Measurements from ENCODE around the gene GRAMD1B. TPM values are rescaled to one million over a fixed set of nuclear protein-coding genes. Genes with fewer than 3 reads are reported as not detected.
A peak's percentile ranks its signal among the peaks of the same experiment; 100 is the strongest.

Gene GRAMD1B
- total and polyA plus RNA-seq, 5 experiments from 2014 or later = 0.76 to 10.7 (median 1.3) TPM

- Mint-ChIP-seq H3K9me3 (peaks cover 0 to 2% (median 0%) of the 10 kb centered on the region in 9 donors), H3K27me3 (no peaks in the 10 kb centered on the region), H3K27ac (no peak overlapping the region), H3K4me3 (no peak overlapping the region), H3K4me1 (peaks cover 4 to 31% (median 10%) of the 10 kb centered on the region in 4 donors), H3K36me3 (no peaks in the 10 kb centered on the region)
- POLR2A ChIA-PET = no interaction called here
- no peak for DNase-seq
- no peak for ATAC-seq
Measured at GRCh38 chr11:123437236-123437979, 7.3 kb downstream of the GRAMD1B start.

- H3K27ac Mint-ChIP-seq = peak overlapping the region in 1 of 10 donors; percentile 71
- ATAC-seq (no peak), DNase-seq (no peak)
- peaks cover 2 to 29% (median 9%) of the 10 kb centered on the region in 4 donors for H3K4me1 Mint-ChIP-seq
- no peaks in the 10 kb centered on the region for H3K36me3 Mint-ChIP-seq
- H3K4me3 Mint-ChIP-seq = no peak overlapping the region
- POLR2A ChIA-PET = no interaction called here
- H3K27me3 Mint-ChIP-seq = no peaks in the 10 kb centered on the region
- H3K9me3 Mint-ChIP-seq = peaks cover 0 to 2% (median 0%) of the 10 kb centered on the region in 9 donors
Measured at GRCh38 chr11:123438131-123438627, 8.1 kb downstream of the GRAMD1B start.

DNA sequence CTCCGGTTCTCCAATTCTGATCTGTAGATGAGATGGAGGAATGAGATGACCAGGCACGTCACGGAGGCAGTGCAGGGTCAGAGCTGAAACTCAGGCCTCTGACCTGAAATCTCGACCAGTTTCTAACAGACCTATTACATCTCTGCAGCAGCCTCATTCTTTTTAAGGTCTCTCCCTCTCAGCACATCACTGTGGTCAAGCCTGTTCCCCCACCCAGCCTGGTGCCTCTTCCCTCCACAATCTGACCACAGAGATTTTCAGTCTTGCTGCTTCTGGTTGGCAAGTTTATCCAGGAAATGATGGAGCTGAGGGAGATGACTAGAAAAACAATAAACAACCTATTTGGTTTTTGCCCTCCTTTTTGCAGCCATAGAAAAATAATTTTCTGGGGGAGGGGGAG lies 9.5 kb downstream of the GRAMD1B start:
- Mint-ChIP-seq H3K27me3 (no peaks in the 10 kb centered on the region), H3K27ac (peak overlapping the region in 1 of 10 donors; percentile 67), H3K4me1 (peaks cover 0 to 29% (median 9%) of the 10 kb centered on the region in 4 donors), H3K36me3 (no peaks in the 10 kb centered on the region), H3K4me3 (no peak overlapping the region), H3K9me3 (peaks cover 0 to 2% (median 0%) of the 10 kb centered on the region in 9 donors)
- DNase-seq (no peak), ATAC-seq (no peak)
- POLR2A ChIA-PET = interaction anchor here (1.1 kb wide), 1 partner anchor 9 kb away, joined by 3 read pairs; no protein-coding TSS in a partner anchor

DNA sequence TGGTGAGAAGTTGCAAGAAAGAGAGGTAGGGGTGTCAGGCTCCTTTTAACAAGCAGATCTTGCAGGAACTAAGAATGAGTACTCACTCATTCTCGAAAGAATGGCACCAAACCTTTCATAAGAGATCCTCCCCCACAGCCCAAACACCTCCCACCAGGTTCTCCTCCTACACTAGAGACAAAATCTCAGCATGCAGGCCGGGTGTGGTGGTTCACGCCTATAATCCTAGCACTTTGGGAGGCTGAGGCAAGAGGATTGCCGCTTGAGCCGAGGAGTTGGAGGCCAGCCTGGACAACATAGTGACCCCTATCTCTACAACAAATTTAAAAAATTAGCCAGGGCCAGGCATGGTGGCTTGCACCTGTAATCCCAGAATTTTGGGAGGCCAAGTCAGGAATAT lies 11.1 kb downstream of the GRAMD1B start:
- Mint-ChIP-seq H3K27ac (no peak overlapping the region), H3K4me1 (peaks cover 0 to 25% (median 9%) of the 10 kb centered on the region in 4 donors), H3K36me3 (no peaks in the 10 kb centered on the region), H3K9me3 (peaks cover 0 to 2% (median 0%) of the 10 kb centered on the region in 9 donors), H3K4me3 (no peak overlapping the region), H3K27me3 (no peaks in the 10 kb centered on the region)
- ATAC-seq (no peak), DNase-seq (no peak)
- POLR2A ChIA-PET = no interaction called here

DNA sequence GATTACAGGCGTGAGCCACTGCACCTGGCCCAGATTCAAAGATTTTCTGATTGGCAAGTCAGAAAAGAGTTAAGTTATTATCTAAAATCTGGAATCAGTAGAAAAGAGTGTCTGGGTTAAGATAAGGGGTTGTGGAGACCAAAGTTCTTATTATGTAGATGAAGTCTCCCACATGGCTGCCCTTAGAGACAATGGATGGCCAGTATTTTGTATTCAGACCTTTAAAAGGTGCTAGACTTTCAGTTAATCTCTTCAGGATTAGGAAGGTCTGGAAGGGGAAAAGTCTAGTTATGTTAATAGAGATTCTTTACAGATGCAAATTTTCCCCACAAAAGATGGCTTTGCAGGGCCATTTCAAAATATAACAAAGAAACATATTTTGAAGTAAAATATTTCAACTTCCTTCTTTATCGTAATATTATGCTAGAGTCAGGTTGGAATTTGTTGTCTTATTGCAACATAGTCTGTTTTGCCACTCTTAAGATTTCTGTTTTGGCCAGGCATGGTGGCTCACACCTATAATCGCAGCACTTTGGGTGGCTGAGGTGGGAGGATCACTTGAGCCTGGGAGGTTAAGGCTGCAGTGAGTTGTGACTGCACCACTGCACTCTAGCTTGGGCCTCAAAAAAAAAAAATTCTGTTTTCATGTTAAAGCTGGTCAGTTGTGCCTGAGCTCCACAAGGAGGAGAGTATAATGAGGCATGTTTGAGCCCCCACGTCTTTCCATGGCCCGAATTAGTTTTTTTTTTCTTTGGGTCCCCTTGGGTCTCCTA lies 14.0 kb downstream of the GRAMD1B start:
- Mint-ChIP-seq H3K36me3 (peaks cover 0 to 2% (median 0%) of the 10 kb centered on the region in 3 donors), H3K27ac (peak overlapping the region in 1 of 10 donors; percentile 27), H3K27me3 (no peaks in the 10 kb centered on the region), H3K4me3 (no peak overlapping the region), H3K4me1 (peaks cover 0 to 10% (median 2%) of the 10 kb centered on the region in 4 donors), H3K9me3 (no peaks in the 10 kb centered on the region)
- POLR2A ChIA-PET = no interaction called here
- ATAC-seq (no peak), DNase-seq (no peak)

DNA sequence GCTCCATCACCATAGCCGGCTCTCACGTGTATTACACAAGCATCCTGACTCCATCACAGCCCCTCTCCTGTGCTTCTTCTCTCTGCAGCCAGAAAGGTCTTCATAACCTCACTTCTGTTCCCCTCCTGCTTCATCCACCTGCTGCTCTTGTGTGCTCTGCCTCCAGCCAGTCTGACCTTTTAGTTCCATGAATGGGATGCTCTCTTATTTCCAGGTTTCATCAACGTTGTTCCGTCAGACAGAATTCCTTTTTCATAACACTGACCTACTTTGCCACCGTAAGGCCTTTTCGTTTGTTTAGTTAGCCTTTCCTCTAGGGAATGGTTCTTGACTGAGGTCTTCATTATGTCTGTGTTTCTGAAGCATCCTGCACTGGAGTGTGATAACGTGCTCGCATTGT lies 18.8 kb downstream of the GRAMD1B start:
- no peak for ATAC-seq
- peaks cover 0 to 2% (median 0%) of the 10 kb centered on the region in 3 donors for H3K36me3 Mint-ChIP-seq
- H3K4me1 Mint-ChIP-seq = peaks cover 0 to 12% (median 1%) of the 10 kb centered on the region in 4 donors
- peak overlapping the region in 1 of 10 donors; percentile 21 for H3K27ac Mint-ChIP-seq
- no peak overlapping the region for H3K4me3 Mint-ChIP-seq
- no peak for DNase-seq
- POLR2A ChIA-PET = no interaction called here
- H3K27me3 Mint-ChIP-seq = no peaks in the 10 kb centered on the region
- no peaks in the 10 kb centered on the region for H3K9me3 Mint-ChIP-seq

- POLR2A ChIA-PET = no interaction called here
- no peak overlapping the region for H3K4me3 Mint-ChIP-seq
- H3K27me3 Mint-ChIP-seq = no peaks in the 10 kb centered on the region
- H3K36me3 Mint-ChIP-seq = peaks cover 0 to 2% (median 0%) of the 10 kb centered on the region in 3 donors
- no peak overlapping the region for H3K27ac Mint-ChIP-seq
- no peak for ATAC-seq
- H3K4me1 Mint-ChIP-seq = peaks cover 4 to 14% (median 6%) of the 10 kb centered on the region in 4 donors
- DNase-seq = no peak
- no peaks in the 10 kb centered on the region for H3K9me3 Mint-ChIP-seq
Measured at GRCh38 chr11:123449436-123449835, 19.4 kb downstream of the GRAMD1B start.

DNA sequence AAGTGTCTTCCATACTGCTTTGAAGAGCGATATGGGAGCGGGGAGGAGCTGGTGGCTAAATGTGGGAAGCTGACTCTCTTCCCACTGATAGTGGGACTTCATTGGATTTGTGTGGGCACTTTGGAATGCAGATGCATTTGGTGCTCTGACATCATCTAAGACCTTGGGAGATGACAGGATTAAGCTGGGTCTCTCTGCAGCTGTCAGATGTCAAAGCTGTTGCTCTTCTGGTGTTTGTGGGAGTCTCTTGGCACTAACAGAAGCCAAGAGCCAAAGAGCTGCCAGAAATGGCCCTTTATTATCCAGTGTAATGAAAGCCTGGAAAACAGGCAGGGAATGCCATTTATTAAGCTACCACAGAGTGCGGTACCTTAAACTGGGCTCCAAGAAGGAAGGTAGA lies 20.6 kb downstream of the GRAMD1B start:
- no peak for ATAC-seq
- Mint-ChIP-seq H3K9me3 (no peaks in the 10 kb centered on the region), H3K4me3 (no peak overlapping the region), H3K27ac (peak overlapping the region in 2 of 10 donors; percentile 38 to 40), H3K27me3 (no peaks in the 10 kb centered on the region), H3K4me1 (peaks cover 7 to 23% (median 11%) of the 10 kb centered on the region in 4 donors), H3K36me3 (peaks cover 0 to 2% (median 0%) of the 10 kb centered on the region in 3 donors)
- DNase-seq = no peak
- POLR2A ChIA-PET = no interaction called here

DNA sequence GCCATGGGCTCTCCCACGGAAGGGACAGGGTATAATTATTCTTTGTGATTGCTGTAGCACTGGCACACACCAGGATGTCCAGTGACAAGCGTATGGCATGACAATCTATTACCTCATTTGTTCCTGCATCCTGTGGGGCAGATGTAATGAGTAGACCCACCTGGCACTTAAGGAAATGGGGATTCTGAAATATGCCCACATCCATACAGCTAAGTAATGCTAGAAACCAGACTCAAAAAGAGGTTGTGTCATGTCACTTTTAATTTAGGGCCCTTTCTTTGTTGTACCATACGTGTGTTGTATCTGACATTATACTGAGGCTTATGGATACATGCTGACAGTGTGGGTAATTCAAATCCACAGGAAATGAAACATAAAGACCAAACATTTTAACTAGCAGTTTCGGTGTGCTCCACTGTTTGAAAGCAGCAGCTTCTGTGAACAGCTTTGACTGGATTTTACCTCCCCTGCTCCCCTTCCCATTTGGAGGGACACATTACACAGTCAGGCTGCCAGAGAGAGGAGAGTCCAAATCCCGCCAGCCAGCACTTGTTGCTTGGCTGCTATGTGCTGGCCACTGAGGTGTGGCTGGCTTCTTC lies 21.2 kb downstream of the GRAMD1B start:
- no peaks in the 10 kb centered on the region for H3K27me3 Mint-ChIP-seq
- no peak for DNase-seq
- POLR2A ChIA-PET = no interaction called here
- H3K36me3 Mint-ChIP-seq = peaks cover 0 to 2% (median 0%) of the 10 kb centered on the region in 3 donors
- H3K27ac Mint-ChIP-seq = no peak overlapping the region
- ATAC-seq = no peak
- H3K9me3 Mint-ChIP-seq = no peaks in the 10 kb centered on the region
- H3K4me1 Mint-ChIP-seq = peaks cover 8 to 30% (median 14%) of the 10 kb centered on the region in 4 donors
- no peak overlapping the region for H3K4me3 Mint-ChIP-seq

- peaks cover 11 to 45% (median 28%) of the 10 kb centered on the region in 4 donors for H3K4me1 Mint-ChIP-seq
- H3K9me3 Mint-ChIP-seq = no peaks in the 10 kb centered on the region
- no peak overlapping the region for H3K27ac Mint-ChIP-seq
- no peak for ATAC-seq
- H3K4me3 Mint-ChIP-seq = no peak overlapping the region
- no peak for DNase-seq
- POLR2A ChIA-PET = no interaction called here
- no peaks in the 10 kb centered on the region for H3K36me3 Mint-ChIP-seq
- no peaks in the 10 kb centered on the region for H3K27me3 Mint-ChIP-seq
Measured at GRCh38 chr11:123452794-123453193, 22.7 kb downstream of the GRAMD1B start.

DNA sequence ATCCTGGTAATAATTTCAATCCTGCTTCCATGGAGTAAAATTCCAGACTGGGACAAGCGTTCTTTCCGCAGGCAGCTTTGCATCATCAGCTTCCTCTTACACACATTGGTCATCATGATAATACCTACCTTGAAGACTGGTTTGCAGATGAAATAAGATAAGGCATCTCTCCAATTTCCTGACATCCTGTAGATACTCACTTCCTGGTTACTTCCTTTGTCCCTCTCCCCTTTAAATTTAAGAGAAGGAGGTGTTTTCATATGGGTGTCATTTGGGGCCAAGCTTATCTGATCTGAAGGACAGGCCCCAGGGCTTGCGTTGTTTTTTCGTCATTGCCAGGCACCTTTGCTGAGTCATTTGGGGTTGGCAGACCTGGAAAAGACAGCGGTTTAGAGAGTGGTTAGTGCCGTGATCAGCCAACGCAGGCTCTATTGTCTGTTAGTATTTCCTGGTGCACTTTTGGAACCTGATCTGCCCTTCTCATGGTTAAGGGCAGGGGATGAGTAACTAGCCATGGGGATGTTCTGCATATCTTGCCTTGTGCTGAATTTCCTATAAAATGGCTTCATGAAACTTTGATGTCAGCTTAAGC lies 24.1 kb downstream of the GRAMD1B start:
- H3K4me1 Mint-ChIP-seq = peaks cover 9 to 50% (median 29%) of the 10 kb centered on the region in 4 donors

DNA sequence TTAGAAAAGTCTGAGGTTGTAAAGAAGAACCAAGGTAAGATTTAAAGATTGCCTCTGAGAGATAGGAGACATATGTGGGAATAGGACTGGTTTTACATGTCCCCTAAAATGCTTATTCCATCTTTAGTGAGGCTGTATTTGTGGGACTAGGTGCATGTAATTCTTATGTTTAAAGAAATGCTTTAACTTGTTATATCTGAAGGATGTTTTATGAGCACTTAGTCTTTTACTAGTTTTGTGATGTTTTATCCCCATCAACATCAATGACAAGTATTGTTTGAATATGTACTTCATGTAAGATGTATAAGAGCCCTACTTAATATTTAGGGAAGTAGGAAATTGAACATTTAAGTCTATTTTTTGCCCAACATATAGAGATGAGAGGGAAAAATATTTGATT lies 24.7 kb downstream of the GRAMD1B start:
- Mint-ChIP-seq H3K4me1 (peaks cover 9 to 50% (median 30%) of the 10 kb centered on the region in 4 donors), H3K9me3 (no peaks in the 10 kb centered on the region), H3K4me3 (peak overlapping the region in 3 of 10 donors; percentile 3 to 4 (median 3)), H3K27ac (peak overlapping the region in 3 of 10 donors; percentile 34 to 49 (median 41)), H3K36me3 (no peaks in the 10 kb centered on the region), H3K27me3 (no peaks in the 10 kb centered on the region)
- ATAC-seq (no peak), DNase-seq (no peak)
- POLR2A ChIA-PET = no interaction called here

More for the DNA sequence above, 24.1 kb downstream of the GRAMD1B start:
- peak in 2 of 10 donors; percentile 4 to 8 for DNase-seq
- no peaks in the 10 kb centered on the region for H3K36me3 Mint-ChIP-seq
- POLR2A ChIA-PET = no interaction called here
- H3K27me3 Mint-ChIP-seq = no peaks in the 10 kb centered on the region
- peak; percentile 28 to 53 for ATAC-seq
- H3K4me3 Mint-ChIP-seq = peak overlapping the region in 5 of 10 donors; percentile 3 to 33 (median 4)
- no peaks in the 10 kb centered on the region for H3K9me3 Mint-ChIP-seq
- H3K27ac Mint-ChIP-seq = peak overlapping the region in 4 of 10 donors; percentile 41 to 62 (median 48)

Measured in naive thymus-derived CD8-positive, alpha-beta T cell (primary cell).